D721Med (cell line): ENCODE data around the gene MINAR1.
"Not testable (repeated sequence)": the region's sequence is repeated elsewhere in the genome, so short reads cannot be mapped to it uniquely, and the experiment has no call there.

ENCODE experiments used
- DNase-seq: peaks from one replicate; pipeline ENCODE4 v3.0.0; 2011; ENCODE audit warnings: low spot score; ENCODE audit not compliant: insufficient read length
- FAIRE-seq: peaks from 2 replicates; lab custom pipeline; 2011; peaks lifted over from hg19 to GRCh38; lab: Jason Lieb, UNC
- CTCF ChIP-seq: IDR thresholded peaks from 2 replicates; pipeline ENCODE4 v1.5.1; 2012; ENCODE audit warnings: mild to moderate bottlenecking, control low read depth; ENCODE audit not compliant: insufficient read depth; ENCODE audit errors: missing control alignments

Gene MINAR1

DNA sequence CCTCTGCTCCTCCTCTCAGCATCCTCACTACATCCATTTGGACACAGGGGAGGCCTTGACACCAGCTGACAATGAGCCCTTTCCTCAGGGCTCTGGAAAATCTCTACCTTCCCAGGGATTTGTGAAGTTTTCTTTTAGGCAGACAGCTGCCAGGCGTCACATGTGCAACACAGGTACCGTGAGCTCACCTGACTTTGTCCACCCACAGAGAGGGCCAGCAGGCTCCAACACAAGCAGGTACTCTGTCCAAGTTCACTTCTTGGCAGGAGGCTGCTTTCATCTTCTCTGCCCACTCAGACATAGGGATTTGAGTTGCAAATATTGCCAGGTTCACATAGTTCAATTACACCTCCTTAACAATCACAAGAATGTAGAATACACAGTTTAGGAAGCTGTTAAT, 15.3 kb upstream of the MINAR1 start:
- DNase-seq, result no peak
- no peak for FAIRE-seq
- TF ChIP-seq CTCF, result no peak

DNA sequence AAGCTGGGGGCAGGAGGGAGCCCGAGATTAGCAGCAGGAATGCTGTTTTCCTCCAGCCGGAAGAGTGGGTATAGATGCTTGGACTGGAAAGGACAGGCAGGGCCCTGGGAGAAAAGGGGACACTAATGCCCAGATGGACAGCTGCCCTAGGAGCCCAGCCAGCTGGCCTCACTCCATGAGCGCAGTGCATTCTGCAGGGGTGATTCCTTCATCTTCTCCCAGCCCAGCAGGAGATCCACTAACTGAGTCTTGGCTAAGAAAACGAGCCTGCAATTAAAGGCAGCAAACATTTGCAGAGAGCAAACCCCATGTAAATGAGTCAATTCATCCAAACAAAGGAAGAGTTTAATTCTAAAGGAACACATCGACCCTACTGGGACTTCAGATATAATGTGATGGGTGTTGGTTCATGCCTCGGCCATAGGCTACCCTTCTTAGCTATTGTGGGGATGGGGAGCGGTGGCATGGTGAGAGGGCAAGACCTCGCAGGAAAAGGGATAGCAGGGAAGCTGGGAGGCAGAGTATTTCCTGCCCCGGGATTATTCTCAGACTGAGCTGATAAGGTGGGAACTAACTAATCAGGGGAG, 13.3 kb upstream of the MINAR1 start:
- FAIRE-seq, result no peak
- no peak for DNase-seq
- TF ChIP-seq CTCF, result no peak

DNA sequence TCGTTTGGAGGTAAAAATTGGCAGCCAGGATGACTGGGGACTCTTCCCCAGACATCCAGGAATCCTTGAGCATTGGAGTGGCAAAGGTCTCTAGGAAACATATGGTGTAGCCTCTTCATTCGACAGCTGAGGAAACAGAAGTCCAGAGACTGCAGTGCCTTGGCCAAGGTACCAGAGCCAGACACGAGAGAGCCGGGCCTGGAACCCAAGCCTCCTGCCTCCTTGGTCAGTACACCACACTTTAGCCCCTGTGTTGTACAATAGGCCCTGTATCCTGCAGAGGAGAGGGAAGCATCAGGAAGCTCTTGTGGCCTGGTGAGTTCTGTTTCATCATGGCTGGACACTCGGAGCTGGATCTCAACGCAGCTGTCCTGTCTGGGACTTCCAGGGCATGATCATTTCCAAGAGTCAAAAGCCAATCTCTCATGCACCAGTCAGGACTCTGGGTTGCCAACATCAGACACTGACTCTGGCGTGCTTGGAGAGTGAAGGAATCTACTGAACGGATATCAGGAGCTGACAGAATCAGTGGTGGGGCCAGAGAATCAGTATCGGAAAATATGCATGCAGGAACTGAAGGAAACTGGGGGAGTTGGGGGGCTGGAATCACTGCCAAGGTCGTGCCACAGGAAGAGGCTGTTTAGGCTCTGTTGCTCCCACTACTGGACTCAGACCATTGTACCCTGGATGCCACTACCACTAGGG, 6.4 kb upstream of the MINAR1 start:
- DNase-seq (no peak), FAIRE-seq (no peak)
- no peak for TF ChIP-seq CTCF

DNA sequence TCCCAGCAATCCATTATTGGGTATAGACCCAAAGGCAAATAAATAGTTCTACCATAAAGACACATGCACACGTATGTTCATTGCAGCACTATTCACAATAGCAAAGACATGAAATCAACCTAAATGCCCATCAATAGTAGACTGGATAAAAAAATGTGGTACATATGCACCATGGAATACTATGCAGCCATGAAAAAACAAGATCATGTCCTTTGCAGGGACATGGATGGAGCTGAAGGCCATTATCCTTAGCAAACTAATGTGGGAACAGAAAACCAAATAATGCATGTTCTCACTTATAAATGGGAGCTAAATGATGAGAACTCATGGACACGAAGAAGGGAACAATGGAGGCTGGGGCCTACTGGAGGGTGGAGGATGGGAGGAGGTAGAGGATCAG, 5.2 kb upstream of the MINAR1 start:
- not testable (repeated sequence) for DNase-seq, FAIRE-seq

GRCh38 chr15:79427781-79428598, 4.1 kb upstream of the MINAR1 start:
- DNase-seq (no peak), FAIRE-seq (no peak)
- TF ChIP-seq CTCF, result no peak

GRCh38 chr15:79430901-79431635, 1.1 kb upstream of the MINAR1 start:
- DNase-seq (no peak), FAIRE-seq (no peak)
- no peak for TF ChIP-seq CTCF
